ENCODE data around the gene TXNRD2.
"Not testable (repeated sequence)": the region's sequence is repeated elsewhere in the genome, so short reads cannot be mapped to it uniquely, and the experiment has no call there.

The TXNRD2 gene

DNA sequence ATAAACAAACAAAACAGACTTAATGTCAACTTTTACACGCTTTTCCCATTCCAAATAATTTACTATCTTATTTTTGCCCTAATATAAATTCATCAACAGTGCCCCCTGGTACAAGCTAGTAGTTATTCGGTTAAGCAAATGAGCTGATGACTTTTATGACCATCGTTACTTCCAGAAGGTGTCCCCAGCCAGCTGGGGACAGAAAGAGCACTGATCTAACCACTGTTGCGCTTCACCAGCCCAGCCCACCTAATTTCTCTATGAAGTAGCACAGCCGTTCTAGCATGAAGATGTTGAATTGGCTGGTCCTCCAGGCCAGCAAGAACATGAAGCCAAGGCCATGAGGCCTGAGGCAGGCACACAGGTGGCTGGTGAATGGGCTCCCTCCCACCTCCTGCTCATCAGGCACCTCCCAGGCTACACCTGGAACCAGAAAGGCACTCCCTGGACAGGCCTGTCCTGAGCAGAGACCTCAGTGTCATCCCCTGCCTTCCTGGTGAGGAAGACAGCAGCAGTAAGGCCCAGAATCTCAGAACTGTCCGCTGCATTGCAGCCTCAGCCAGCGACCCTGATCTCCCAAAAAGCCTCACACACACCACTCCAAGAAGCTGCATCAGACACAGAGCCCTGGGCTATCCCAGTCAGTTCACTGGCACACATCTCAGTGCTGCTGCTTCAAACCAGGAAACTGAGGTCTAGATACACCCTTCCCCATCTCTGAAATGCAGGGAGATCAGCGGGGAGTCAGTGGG lies 99.8 kb downstream of the TXNRD2 start:
- no peak for DNase-seq

DNA sequence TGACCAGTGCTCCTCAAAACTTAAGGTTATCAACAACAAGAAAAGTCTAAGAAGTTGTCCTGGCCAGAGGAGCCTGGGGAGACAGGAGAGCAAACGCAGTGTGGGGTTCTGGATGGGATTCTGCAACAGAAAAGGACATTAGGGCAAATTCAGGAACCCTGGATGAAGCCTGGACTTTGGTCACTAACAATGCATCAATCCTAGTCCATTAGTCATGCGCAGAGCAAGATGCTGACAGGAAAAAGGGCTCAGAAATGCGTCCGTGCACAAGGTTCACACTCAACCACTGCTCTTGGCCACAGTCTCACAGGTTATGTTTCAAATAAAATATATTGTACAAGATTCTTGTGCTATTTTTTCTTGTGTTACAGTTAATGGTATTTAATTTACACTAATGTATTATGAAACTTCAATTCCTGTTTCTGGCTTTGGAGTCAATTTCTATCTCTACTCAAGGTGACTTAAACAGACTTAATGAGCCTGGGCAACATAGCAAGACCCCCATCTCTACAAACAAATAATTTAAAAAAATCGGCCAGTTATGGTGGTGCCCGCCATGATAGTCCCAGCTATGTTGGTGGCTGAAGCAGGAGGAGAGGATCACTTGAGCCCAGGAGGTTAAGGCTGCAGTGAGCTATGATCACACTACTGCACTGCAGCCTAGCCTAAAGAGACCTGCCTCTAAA lies 100.5 kb downstream of the TXNRD2 start:
- no peak for DNase-seq

DNA sequence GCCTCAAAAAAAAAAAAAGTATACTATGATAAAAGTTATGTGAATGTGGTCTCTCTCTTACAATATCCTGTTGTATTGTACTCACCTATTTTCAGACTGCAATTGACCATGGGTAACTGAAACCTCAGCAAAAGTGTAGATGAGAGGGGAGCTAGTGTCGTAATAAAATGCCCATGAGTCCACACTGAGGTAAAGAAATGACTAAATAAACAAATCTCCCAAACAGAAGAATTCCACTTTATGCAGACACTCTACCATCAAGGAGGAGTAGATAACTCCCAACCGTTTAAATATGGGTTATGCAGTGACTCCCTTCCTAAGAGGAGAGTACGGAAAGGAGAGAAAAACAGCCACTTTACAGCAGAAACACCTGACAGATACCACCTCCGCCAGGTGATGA lies 101.6 kb downstream of the TXNRD2 start:
- no peak for DNase-seq

DNA sequence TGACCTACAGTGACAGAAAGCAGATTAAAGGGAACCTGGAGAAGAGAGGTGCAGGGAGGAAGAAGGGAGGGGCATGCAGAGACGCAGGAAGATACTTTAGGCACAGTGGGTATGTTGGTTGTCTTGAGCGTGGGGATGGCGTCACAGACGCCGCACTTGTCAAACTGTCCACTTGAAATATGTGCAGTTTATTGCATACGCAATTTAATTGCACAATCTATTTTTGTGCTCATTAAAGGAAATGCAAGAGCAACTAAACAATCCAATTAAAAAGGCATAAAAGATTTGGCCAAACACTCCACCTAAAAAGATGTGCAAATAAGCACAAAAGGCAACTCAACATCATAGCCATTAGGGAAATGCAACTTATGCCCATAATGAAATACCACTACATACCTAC lies 103.7 kb downstream of the TXNRD2 start:
- DNase-seq, result no peak

DNA sequence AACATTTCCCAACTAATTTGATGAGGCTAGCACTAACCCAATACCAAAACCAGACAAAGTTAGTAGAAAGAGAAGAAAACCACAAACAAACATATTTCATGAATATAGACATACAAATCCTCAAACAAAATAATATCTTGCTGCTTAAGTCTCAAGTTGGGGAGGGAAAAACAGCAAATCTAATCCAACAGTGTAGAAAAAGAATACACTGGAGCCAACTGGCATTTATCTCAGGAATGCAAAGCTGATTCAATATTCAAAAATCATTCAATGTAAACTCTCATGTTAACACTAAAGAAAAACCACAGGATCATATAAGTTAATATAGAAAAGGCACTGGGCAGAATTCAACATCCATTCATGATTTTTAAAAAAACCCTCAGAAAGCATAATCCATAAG lies 105.1 kb downstream of the TXNRD2 start:
- DNase-seq, result no peak

DNA sequence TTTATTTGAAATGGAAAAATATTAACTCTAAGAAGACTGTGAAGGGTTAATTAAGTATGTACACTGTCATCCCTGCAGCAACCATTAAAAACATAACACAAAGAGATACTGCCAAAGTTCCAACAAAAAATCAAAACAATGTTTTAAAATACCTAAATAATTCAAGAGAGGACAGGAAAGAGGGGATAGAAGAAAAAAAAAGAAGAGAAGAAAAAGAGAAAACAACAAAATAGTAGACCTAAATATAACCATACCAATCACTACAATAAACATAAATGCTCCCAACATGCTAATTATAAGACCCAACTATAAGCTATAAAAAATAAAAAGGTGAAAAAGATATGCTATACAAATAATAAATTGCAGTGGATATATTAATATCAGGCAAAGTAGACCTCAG lies 107.0 kb downstream of the TXNRD2 start:
- no peak for DNase-seq

DNA sequence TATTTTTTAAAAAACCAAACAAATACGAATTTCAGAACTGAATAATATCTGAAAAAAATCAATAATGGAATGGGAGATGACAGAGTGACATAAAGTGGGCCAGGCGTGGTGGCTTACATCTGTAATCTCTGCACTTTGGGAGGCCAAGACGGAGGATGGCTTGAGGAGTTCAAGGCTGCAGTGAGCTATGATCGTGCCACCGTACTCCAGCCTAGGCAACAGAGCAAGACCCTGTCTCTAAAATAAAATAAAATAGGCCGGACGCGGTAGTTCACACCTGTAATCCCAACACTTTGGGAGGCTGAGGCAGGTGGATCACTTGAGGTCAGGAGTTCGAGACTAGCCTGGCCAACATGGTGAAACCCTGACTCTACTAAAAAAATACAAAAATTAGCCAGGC lies 108.3 kb downstream of the TXNRD2 start:
- not testable (repeated sequence) for DNase-seq

DNA sequence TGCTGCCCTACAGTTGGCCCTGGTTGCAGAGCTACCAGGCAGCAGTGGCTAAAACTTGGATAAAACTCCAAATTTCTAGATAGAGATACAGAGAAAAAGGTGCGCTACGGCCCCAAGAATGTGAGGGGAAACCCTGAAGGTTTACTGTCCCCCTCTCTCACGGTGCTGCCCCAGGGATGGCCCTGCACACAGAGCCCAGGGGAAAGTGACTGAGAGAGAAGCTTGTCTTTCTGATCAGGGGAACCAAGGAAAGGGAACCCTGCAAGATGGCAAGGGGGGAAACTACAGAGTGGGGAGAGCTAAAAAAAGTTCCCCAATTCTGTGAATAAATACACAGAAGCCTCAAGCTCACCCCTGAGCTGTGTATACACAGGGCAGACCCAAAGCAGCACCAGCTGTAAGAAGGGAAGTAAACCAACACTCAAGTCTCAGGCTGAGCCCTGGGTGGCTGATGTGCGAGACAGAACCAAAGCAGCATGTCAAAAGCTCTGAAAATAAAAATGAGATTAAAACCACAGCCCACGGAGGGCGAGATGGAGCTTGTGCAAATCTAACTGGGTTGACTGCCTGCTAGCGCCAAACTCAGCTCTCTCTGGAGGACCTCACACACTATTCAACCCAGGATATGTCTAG lies 109.0 kb downstream of the TXNRD2 start:
- no peak for DNase-seq

DNA sequence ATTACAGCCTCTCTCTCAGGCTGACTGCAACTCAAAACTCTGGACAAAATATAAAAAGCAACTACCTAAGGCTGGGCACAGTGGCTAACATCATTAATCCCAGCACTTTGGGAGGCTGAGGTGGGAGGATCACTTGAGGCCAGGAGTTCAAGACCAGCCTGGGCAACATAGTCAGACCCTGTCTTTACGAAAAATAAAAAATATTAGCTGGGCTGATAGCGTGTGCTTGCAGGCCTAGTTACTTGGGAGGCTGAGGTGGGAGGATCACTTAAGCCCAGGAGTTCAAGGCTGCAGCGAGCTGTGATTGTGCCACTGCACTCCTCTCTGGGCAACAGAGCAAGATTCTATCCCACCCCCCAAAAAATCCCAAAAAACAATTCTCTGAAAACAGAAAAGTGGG lies 109.6 kb downstream of the TXNRD2 start:
- DNase-seq, result not testable (repeated sequence)

DNA sequence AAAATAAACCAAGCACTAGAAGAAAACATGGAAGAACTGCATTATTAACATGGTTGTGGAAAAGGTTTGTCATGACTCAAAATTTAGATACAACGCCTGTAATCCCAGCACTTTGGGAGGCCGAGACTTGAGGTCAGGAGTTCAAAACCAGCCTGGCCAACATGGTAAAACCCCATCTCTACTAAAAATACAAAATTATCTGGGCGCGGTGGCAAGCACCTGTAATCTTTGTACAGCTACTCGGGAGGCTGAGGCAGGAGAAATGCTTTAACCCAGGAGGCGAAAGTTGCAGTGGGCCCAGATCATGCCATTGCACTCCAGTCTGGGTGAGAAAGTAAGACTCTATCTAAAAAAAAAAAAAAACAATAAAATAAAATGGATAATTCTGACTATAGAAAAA lies 110.6 kb downstream of the TXNRD2 start:
- no peak for DNase-seq

DNA sequence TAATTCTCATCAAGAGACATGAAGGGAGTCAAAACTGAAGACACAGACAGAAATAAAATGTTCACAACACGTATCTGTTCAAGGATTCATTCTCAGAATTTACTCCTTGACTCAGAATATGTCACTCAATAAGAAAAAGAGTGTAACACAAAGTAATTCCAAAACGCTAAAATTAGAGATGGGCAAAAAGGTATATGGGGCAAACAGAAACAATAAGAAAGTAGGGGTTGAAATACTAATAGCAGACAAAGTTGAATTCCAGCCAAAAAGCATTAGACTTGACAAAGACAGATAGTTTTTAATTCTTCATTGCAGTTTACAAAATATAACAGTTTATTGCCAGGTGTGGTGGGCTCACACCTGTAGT lies 113.6 kb downstream of the TXNRD2 start:
- no peak for DNase-seq

DNA sequence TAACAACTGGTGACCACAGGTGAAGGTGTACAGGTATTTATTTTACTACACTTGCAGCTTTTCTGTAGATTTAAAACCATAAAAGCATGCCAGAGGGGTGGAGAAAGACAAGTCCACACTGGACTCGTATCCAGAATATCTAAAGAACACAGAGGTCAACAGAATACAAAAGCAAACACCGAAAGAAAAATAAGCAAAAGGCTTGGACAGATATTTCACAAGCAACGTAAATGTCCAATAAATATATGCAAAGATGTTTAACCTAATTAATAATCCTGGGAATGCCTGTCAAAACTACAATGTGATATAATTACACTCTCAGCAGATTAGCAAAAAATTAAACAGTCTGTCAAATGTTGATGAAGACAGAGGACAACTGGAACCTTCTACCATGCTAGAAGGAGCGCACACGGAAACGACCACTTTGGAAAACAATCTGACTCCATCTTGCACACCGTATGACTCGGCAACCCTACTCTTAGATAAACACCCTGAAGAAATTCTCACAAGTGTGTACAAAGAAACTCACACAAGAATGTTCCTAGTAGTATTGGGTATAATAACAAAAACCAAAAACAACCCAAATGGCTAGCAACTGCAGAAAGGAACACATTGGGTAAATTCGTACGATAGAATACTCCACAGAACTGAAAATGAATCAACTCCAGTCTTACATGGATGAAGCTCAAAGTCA lies 114.1 kb downstream of the TXNRD2 start:
- DNase-seq, result no peak

DNA sequence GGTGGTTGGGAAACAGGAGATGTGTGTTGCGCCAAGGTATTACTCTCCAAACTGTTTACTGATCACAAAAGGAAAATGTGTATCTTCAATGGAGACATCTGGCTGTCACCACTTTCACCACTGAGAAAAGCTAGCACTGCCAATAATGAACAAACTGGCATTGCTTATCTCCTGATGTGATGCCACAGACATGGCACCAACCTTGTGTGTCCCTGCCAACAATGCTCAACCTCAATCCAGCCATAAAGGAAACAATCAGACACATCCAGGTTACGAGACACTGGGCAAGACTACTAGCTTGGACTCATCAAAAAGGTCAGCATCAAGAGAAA lies 115.0 kb downstream of the TXNRD2 start:
- DNase-seq, result no peak

DNA sequence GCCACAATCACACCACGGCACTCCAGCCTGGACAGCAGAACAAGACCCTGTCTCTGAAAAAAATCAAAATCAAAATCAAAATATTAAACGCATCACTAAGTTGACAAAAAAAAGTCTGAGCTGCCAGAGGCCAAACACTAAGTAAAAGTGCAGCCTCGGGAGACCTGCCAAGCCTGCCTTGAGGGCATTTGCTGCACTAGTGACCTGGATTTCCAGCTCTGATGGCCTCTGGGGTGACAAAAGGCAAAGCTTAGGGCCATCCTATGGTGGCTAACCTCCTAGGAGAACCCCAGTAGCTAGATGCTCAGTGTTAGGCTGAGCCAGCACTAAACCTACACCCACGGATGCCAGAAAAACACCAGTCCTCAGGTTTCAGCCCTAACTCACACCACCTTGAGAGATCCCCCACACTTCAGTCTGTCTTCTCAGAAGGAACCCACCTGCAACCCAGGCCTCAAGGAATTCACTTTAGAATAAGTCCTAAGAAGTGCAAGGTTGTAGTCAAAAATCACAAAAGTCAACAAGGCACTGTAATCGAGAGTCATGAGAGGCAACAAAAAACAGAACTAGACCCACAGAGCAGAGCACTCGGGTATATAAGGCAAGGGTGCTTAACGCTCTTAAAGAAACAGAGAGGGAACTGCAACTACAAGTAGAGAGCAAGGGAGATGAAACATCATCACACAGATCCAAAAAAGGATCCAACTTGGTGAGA lies 115.6 kb downstream of the TXNRD2 start:
- DNase-seq, result no peak
